T-helper 22 cell (primary cell): Measurements from ENCODE around the gene PITHD1.
"Not testable (repeated sequence)": the region's sequence is repeated elsewhere in the genome, so short reads cannot be mapped to it uniquely, and the experiment has no call there.

ENCODE experiments used
- DNase-seq: peaks from one replicate; pipeline ENCODE4 v3.0.0-alpha.2; 2020; ENCODE audit warnings: low read depth

The PITHD1 gene

DNA sequence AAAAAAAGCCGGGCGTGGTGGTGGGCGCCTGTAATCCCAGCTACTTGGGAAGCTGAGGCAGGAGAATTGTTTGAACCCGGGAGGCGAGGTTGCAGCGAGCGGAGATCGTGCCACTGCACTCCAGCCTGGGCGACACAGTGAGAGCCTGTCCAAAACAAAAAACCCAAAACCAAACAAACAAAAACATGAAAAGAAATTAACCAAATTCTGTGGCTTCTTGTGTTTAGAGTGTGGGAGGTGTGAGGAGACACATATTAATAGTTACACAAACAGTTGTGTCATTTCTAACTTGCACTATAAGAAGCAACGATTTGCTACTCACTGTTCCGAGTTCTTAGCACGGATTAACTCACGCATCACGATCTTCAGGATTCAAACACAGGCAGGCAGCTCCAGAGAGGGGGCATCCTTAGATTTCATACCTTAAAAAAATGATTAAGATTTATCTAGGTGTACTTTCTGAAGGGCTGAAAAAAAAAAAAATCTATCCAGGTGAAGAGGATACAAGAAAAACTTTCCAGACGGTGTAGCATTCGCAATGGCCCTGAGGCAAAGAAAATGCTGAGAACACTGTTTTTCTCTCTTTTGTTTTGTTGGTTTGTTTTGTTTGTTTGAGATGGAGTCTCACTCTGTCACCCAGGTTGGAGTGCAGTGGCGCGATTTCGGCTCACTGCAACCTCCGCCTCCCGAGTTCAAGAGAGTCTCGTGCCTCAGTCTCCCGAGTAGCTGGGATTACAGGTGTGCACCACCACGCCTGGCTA, 47.7 kb downstream of the PITHD1 start:
- DNase-seq = no peak

DNA sequence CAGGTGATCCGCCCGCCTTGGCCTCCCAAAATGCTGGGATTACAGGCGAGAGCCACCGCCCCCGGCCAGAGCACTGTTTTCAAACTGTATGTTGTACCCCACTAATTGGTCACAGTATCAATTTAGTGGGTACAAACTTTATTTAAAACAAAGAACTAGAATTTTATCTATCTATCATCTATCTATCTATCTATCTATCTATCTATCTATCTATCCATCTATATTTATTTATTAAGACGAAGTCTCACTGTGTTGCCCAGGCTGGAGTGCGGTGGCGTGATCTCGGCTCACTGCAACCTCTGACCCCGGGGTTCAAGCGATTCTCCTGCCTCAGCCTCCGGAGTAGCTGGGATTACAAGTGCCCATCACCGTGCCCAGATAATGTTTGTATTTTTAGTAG, 48.4 kb downstream of the PITHD1 start:
- DNase-seq = not testable (repeated sequence)

DNA sequence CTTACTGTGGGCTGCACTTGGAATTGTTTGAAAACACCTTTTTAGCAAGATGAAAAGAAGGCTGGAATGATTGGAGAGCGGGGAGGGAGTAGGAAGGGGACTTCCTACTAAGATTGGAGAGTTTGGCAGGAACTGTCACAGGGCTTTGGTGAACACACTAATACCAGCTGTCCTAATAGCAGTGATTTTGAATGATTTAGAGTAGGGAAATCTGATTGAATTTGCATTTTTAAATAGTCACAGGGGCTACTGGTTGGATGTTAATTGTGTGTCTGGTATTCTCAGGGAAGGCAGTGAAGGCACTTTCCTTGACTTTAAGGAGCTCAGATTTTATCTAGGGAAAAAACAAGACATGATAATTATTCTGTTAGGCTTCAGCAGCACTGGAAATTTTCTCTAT, 49.5 kb downstream of the PITHD1 start:
- no peak for DNase-seq

DNA sequence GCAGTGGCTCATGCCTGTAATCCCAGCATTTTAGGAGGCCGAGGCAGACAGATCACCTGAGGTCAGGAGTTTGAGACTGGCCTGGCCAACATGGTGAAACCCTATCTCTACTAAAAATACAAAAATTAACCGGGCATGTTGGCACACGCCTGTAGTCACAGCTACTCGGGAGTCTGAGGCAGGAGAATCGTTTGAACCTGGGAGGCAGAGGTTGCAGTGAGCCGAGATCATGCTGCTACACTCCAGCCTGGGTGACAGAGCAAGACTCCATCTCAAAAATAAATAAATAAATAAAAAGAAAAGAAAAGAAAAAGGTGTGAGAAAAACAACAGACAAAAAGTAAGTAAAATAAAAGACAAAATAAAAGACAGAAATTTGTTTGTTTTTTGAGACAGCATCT, 55.9 kb downstream of the PITHD1 start:
- not testable (repeated sequence) for DNase-seq

DNA sequence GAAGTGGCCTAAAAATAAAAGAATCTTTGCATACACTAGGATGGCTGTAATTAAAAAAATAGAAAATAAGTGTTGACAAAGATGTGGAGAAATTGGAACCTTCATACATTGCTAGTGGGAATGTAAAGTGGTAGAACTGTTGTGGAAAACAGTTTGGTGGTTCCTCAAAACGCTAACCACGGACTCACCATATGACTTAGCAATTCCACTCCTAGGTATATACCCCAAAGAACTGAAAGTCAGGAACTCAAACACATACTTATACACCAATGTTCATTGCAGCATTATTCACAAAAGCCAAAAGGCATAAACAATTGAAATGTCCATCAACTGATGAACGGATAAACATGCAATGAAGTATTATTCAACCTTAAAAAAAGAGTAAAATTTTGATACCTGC, 57.8 kb downstream of the PITHD1 start:
- no peak for DNase-seq
